ENCODE results near the gene JSRP1. TPM values are rescaled to one million over a fixed set of nuclear protein-coding genes. Genes with fewer than 3 reads are reported as not detected.

The JSRP1 gene
- total RNA-seq, 2 experiments from 2014 or later = 1.1 to 1.4 TPM

DNA sequence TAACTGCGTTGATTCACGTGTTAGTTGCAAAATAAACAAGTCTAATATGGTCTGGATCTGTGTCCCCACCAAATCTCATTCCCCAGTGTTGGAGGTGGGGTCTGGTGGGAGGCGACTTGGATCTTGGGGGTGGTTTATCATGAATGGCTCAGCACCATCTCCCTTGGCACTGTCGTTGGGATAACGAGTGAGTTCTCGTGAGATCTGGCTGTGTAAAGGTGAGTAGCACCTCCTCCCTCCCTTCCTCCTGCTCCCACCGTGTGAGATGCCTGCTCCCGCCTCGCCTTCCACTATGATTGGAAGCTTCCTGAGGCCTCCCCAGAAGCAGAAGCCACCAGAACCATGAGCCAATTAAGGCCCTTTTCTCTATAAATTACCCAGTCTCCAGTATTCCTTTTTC is 20.9 kb upstream of the JSRP1 start:
- no peak for ATAC-seq (ENCODE audit: low read depth)
- POLR2A ChIA-PET = interaction anchor here (0.6 kb wide), 1 partner anchor 41 kb away, joined by 3 read pairs; the partner anchor contains the start of gene PLEKHJ1
- Mint-ChIP-seq H3K4me3 (no peak overlapping the region), H3K27me3 (no peaks in the 10 kb centered on the region), H3K4me1 (peaks cover 23% of the 10 kb centered on the region), H3K27ac (no peak overlapping the region), H3K9me3 (no peaks in the 10 kb centered on the region), H3K36me3 (peaks cover 16% of the 10 kb centered on the region)
- DNase-seq = no peak

DNA sequence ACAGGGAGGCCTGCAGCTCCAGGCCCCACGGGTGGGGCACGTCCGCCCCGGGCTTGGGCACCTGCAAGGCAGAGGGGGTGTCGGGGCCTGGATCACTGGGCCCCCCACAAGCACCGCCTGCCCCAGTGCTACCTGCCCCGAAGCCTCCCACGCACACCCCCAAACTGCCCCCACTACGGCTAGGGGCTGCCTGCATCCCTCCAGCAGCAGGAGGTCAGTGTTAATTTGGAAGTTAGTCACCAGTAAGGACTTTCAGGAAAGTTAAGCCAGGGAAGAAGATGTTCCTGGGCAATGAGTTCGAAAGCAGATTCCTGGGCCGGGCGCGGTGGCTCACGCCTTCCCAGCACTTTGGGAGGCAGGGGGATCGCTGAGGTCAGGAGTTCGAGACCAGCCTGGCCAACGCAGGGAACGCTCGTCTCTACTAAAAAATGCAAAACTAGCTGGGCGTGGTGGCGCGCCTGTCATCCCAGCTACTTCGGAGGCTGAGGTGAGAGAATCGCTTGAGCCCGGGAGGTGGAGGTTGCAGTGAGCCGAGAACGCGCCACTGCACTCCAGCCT is 20.3 kb upstream of the JSRP1 start:
- ATAC-seq (ENCODE audit: low read depth) (no peak), DNase-seq (no peak)
- Mint-ChIP-seq H3K9me3 (no peaks in the 10 kb centered on the region), H3K27ac (no peak overlapping the region), H3K4me3 (no peak overlapping the region), H3K27me3 (no peaks in the 10 kb centered on the region), H3K4me1 (peaks cover 23% of the 10 kb centered on the region), H3K36me3 (peaks cover 20% of the 10 kb centered on the region)
- POLR2A ChIA-PET = interaction anchor here (0.6 kb wide), 2 partner anchors 41 to 475 kb away, joined by 3 read pairs; partner anchors contain the start of gene PLEKHJ1

DNA sequence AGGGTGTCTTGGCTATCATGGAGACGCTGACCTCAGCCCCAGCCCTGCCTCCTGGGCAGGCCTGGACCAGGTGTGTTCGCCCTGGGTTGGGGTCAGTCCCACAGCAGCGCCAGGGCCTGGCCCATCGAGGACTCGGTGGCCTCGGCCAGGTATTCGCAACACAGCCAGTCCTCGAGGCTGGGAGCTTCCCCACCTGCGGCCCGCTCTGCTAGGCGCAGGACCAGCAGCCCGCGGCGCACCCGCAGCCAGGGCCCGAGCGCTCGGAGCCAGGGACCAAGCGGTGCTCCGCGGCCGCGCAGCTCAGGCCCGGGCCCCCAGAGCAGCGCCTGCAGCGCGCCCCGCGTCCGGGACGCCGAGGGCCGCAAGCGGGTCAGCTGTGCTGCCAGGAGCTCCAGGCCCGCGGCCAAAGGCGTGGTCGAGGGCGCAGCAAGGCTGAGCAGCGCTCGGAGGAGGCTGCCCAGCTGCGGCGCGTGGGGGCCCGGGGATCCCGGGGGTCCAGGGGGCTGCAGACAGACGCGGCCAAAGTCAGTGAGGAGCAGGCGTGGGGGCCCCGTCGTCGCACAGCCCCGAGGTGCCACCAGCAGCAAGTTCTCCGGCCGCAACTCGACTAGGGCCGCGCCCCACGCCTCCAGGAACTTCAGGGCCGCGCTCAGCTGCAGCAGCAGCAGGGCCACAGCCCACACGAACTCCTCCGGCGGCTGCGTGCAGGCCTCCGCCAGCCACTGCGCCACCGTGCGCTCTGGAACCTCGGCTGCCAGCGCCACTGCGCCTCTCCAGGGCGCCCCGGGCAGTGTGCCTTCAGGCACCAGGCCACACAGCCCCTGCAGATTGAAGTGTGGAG is 19.6 kb upstream of the JSRP1 start:
- H3K36me3 Mint-ChIP-seq = peaks cover 23% of the 10 kb centered on the region
- no peak overlapping the region for H3K4me3 Mint-ChIP-seq
- no peaks in the 10 kb centered on the region for H3K9me3 Mint-ChIP-seq
- peaks cover 26% of the 10 kb centered on the region for H3K4me1 Mint-ChIP-seq
- ATAC-seq (ENCODE audit: low read depth) (no peak), DNase-seq (no peak)
- H3K27ac Mint-ChIP-seq = no peak overlapping the region
- no peaks in the 10 kb centered on the region for H3K27me3 Mint-ChIP-seq
- POLR2A ChIA-PET = interaction anchor here (0.6 to 7.3 kb wide), 4 partner anchors 13 to 476 kb away, joined by 3 to 71 read pairs (median 5); partner anchors contain the start of gene PLEKHJ1

DNA sequence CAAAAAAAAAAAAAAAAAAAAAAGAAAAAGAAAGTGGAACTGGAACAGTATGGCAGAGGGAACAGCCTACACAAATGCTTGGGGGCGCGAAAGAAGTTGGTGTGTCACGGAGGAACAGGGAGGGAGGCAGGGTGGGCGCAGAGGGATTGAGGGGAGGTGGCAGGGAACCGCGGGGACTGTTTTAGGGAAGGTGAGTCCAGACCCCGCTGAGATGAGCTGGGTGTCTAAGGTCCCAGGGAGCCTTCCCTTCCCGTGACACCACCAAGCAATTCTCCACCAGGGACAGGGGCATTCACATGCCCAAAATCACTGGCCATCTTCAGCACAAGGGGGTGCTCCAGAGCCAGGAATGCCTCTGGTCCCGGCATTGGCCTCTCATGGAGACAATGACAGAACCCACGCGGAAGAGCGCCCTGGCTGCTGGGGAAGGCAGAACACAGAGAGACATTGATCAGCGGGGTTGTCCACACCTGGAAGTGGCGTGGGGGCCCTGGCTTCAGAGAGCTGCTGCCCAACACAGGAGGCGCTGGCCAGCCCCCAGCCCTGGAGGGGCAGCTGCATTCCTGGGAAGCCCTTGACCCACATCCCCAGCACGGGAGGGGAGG is 18.8 kb upstream of the JSRP1 start:
- peak; percentile 65 for DNase-seq
- ATAC-seq (ENCODE audit: low read depth) = no peak
- Mint-ChIP-seq H3K9me3 (no peaks in the 10 kb centered on the region), H3K27ac (peak overlapping the region; percentile 24), H3K36me3 (peaks cover 23% of the 10 kb centered on the region), H3K4me3 (no peak overlapping the region), H3K27me3 (no peaks in the 10 kb centered on the region), H3K4me1 (peaks cover 26% of the 10 kb centered on the region)
- POLR2A ChIA-PET = interaction anchor here (0.6 to 7.3 kb wide), 5 partner anchors 9 to 39 kb away, joined by 3 to 71 read pairs (median 4); partner anchors contain the start of gene PLEKHJ1

DNA sequence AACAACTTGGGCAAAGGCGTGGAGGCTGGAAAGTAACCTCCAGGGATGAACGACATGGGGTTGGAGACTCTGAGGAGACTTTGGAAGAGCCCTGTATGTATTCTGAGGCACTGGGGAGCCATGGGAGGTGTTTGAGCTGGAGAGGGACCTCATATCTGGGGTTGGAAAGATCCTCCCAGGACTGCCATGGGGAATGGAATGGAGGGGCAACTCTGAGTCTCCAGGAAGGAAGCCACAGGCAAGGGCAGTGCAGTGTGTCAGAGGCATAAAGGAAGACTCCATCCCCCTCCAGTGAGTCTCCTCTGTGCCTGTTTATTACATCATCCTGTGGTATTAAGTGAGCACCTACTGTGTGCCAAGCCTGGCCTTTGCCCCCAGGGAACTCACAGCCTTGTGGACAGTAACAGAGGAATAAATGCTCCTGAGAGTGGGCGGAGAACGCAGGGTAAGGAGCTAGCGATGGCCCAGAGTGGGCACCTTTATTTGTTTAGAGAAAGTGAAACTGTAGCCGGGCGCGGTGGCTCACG is 18.0 kb upstream of the JSRP1 start:
- H3K4me3 Mint-ChIP-seq = peak overlapping the region; percentile 80
- ATAC-seq (ENCODE audit: low read depth) (no peak), DNase-seq (no peak)
- no peaks in the 10 kb centered on the region for H3K9me3 Mint-ChIP-seq
- no peaks in the 10 kb centered on the region for H3K27me3 Mint-ChIP-seq
- POLR2A ChIA-PET = interaction anchor here (0.6 to 7.3 kb wide), 8 partner anchors 10 to 116 kb away, joined by 3 to 71 read pairs (median 4); partner anchors contain the start of gene PLEKHJ1
- H3K36me3 Mint-ChIP-seq = peaks cover 25% of the 10 kb centered on the region
- peaks cover 26% of the 10 kb centered on the region for H3K4me1 Mint-ChIP-seq
- peak overlapping the region; percentile 92 for H3K27ac Mint-ChIP-seq

DNA sequence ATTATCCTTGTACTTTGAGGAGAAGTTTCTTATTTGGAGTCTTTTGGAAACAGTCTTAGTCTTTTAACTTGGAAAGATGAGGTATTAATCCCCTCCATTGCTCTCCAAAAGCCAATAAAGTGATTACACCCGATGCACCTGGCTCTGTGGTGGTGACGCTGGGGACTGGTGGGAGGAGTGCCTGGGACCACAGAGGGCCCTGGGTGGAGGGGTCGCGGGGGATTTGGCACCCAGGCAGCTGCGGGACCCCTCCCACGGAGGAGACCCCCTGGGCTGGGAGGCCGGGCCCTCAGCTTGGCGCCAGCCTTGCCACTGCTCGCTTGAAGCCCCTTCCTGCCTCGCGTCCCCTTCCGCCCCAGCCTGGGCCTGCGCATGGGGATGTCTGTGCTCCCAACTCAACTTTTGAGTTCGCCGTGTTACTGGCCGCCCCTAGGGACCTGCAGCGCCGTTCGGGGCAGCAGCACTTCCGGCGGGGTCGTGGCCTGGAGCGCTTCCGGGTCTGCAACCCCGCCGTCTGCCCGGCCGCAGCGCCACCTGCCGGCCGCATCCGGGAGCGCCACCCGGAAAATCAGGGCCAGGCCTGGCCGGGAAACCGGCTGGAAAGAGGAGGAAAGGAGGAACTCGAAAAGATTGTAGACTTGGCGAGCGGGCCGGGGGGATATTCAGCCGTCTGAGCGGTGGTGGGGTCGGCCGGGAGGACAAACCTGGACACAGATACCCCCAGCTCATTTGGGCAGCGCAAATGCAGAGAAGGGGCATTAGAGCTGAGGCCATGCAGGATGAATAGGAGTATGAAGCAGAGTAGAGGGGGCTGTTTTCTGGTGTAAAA is 17.4 kb upstream of the JSRP1 start:
- Mint-ChIP-seq H3K27ac (peak overlapping the region; percentile 92), H3K27me3 (no peaks in the 10 kb centered on the region), H3K36me3 (peaks cover 25% of the 10 kb centered on the region), H3K4me1 (peaks cover 27% of the 10 kb centered on the region), H3K4me3 (peak overlapping the region; percentile 80), H3K9me3 (no peaks in the 10 kb centered on the region)
- ATAC-seq (ENCODE audit: low read depth) (peak; percentile 67), DNase-seq (peak; percentile 92)
- POLR2A ChIA-PET = interaction anchor here (0.5 to 7.3 kb wide), 8 partner anchors 13 to 194 kb away, joined by 3 to 71 read pairs (median 4); partner anchors contain the start of genes AMH, JSRP1 and PLEKHJ1

DNA sequence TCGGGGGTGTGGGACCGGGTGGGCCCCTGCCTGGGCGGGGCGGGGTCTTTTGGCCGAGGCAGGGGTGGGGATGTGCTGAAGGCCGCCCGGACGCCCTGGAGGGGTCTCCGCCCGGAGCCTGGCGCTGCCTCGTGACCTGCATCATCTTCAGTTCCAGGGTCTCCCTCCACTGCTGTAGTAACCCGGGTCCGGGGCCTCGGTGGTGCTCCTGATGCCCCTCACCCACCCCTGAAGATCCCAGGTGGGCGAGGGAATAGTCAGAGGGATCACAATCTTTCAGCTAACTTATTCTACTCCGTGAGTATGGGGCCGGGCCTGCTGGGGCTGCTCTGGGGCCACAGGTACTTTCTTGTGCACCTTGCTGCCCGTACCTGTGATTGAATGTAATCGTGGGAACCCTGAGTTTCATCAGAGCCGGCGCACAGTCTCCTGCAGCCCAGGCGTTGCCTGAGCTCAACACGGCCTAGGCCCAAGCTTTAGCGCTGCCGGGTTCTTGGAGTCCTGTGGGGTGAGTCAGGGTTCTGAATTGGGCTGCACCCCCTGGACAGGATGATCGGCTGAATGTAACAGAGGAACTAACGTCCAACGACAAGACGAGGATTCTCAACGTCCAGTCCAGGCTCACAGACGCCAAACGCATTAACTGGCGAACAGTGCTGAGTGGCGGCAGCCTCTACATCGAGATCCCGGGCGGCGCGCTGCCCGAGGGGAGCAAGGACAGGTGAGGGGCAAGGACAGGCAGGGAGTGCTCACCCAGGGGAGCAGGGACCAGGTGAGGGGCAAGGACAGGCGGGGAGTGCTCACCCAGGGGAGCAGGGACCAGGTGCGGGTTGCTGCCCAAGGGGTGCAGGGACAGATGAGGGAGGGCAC is 15.3 kb upstream of the JSRP1 start:
- ATAC-seq (ENCODE audit: low read depth) = peak; percentile 0
- Mint-ChIP-seq H3K36me3 (peaks cover 25% of the 10 kb centered on the region), H3K9me3 (no peaks in the 10 kb centered on the region), H3K4me3 (peak overlapping the region; percentile 90), H3K4me1 (peaks cover 34% of the 10 kb centered on the region), H3K27me3 (no peaks in the 10 kb centered on the region), H3K27ac (peak overlapping the region; percentile 88)
- POLR2A ChIA-PET = interaction anchor here (0.6 to 7.3 kb wide), 13 partner anchors 10 to 764 kb away, joined by 3 to 71 read pairs (median 4); partner anchors contain the start of genes GADD45B, JSRP1, LSM7 and MBD3
- peak; percentile 52 for DNase-seq

DNA sequence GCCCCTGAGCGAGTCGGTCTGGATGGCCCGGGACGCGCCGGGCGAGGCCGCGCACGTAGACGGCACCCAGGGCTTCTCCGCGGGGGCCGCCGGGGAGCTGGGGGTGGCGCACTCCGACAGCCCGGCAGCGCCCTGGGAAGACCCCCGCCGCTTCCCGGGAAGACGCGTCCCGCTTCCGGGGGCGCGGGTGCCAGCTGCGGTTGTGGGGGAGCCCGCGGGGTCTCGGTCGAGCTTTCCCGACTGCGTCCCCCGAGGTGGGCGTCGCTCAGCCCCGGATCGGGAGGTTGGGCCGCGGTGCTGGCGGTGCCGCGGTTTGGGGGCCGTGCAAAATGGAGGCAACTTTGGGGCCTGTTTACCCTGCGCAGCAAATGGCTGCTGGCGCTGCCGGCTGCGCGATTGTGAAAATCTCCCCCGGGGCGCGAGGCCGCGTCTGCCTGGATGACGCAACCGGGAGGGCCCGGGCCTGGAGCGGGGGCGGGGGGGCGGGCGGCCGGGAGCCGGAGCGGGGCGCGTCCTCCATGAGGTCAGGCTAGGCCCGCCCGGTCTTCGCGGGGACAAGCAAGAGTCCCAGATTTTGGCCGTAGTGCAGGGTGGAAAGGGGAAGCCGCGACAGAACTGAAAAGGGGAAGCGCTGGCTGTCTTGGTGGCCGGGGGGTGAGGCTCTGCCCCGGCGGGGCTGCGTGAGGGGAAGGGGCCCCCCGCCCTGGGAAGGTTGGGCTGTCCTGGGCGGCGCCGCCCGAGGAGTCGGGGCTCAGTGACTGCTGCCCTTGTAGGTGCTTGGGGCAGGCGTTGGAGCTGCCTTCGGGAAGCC is 14.4 kb upstream of the JSRP1 start:
- H3K9me3 Mint-ChIP-seq = no peaks in the 10 kb centered on the region
- DNase-seq (peak; percentile 75), ATAC-seq (ENCODE audit: low read depth) (peak; percentile 6)
- peak overlapping the region; percentile 90 for H3K4me3 Mint-ChIP-seq
- H3K27ac Mint-ChIP-seq = peak overlapping the region; percentile 69
- H3K36me3 Mint-ChIP-seq = peaks cover 25% of the 10 kb centered on the region
- no peaks in the 10 kb centered on the region for H3K27me3 Mint-ChIP-seq
- H3K4me1 Mint-ChIP-seq = peaks cover 36% of the 10 kb centered on the region
- POLR2A ChIA-PET = interaction anchor here (0.6 to 7.3 kb wide), 16 partner anchors 9 to 373 kb away, joined by 3 to 71 read pairs (median 4); partner anchors contain the start of genes AMH, AP3D1, GADD45B and JSRP1

DNA sequence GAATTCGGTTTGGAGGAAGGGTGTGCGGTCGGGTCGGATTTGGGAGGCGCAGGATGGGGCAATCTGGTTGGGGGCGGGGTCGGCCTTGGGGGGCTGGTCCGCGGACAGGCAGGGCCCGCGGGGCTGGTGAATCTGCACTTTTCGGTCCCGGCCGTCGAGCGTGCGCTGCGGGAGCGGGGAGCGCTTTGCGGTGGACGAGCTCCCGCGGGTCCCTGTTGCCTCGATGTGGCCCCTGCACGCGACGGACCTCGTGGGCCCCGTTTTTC is 13.9 kb upstream of the JSRP1 start:
- DNase-seq (peak; percentile 59), ATAC-seq (ENCODE audit: low read depth) (no peak)
- Mint-ChIP-seq H3K4me3 (peak overlapping the region; percentile 90), H3K4me1 (peaks cover 35% of the 10 kb centered on the region), H3K36me3 (peaks cover 24% of the 10 kb centered on the region), H3K27me3 (no peaks in the 10 kb centered on the region), H3K27ac (peak overlapping the region; percentile 92), H3K9me3 (no peaks in the 10 kb centered on the region)
- POLR2A ChIA-PET = interaction anchor here (0.6 to 7.3 kb wide), 12 partner anchors 9 to 372 kb away, joined by 3 to 71 read pairs (median 5); partner anchors contain the start of genes AMH, AP3D1, GADD45B and JSRP1

DNA sequence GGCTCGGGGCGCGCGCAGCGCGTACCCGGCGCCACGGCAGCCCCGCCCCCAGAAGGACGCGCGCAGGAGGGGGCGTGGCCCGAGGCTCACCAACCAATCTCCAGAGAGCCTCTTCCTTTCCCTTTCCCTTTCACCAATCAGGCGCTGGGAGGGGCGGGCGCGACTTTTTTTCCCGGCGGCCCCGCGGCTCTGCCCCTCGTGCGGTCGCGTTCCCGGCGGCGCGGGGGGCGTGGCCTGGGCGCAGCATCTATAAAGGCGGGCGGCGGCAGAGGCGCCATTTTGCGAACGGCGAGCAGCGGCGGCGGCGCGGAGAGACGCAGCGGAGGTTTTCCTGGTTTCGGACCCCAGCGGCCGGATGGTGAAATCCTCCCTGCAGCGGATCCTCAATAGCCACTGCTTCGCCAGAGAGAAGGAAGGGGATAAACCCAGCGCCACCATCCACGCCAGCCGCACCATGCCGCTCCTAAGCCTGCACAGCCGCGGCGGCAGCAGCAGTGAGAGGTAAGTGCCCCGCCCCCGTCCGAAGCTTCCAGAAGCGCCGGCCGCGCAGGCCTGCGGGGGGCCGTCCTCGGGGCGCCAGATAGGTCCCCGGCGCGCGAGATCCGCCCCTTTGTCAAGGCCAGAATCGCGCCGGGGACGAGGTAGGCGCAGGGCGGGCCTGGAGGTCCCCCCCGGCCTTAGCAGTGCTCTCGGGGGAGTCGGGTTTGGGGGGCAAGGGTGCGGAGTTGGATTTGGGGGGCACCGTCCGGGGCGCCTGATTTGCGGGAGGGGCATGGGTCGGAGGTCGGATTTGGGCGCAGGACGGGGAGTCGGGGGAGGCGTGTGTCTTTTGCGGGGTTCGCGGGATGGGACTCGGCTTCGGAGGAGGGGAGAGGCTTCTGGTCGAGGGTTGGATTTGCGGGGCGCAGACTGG is 13.3 kb upstream of the JSRP1 start:
- H3K9me3 Mint-ChIP-seq = no peaks in the 10 kb centered on the region
- POLR2A ChIA-PET = interaction anchor here (0.9 to 7.3 kb wide), 10 partner anchors 8 to 207 kb away, joined by 3 to 71 read pairs (median 8); partner anchors contain the start of genes AMH, AP3D1, GADD45B and JSRP1
- H3K4me3 Mint-ChIP-seq = peak overlapping the region; percentile 90
- H3K36me3 Mint-ChIP-seq = peaks cover 22% of the 10 kb centered on the region
- no peaks in the 10 kb centered on the region for H3K27me3 Mint-ChIP-seq
- ATAC-seq (ENCODE audit: low read depth) (peak; percentile 67), DNase-seq (peak; percentile 100)
- H3K4me1 Mint-ChIP-seq = peaks cover 32% of the 10 kb centered on the region
- peak overlapping the region; percentile 92 for H3K27ac Mint-ChIP-seq
